GM21381 (cell line): ENCODE results near the gene SFR1.

Experiments
- ATAC-seq: cut with Tn5 transposase; IDR thresholded peaks from one replicate; pipeline ENCODE4 v1.9.1; 2021; ENCODE audit warnings: mild to moderate bottlenecking, moderate library complexity; ENCODE audit not compliant: unreplicated experiment

The SFR1 gene

GRCh38 chr10:104121485-104122224, at the start of gene SFR1:
SFR1 (plus strand) TSS chr10:104122171; CDS start chr10:104122184, 13 bp downstream.
- peak; percentile 91 for ATAC-seq

DNA sequence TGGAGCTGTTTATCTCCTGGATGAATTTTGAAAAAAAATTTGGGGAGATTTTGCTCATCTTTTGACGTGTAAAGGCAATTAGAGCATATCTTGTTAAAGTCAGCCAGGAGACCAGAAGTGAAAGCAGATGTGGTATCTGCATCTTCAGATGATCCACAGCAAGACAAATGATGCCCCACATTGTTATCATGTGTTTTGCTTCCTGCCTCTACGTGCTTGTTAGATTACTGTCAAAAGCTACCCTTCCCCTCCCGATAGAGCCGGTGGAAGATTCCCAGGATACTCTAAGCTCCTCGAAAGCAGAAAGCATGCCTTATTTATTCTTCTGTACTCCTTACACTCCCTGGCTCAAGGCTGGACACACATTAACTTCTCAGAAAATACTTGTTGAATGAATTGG, 49.2 kb upstream of the SFR1 start:
- ATAC-seq = no peak

GRCh38 chr10:104074505-104074904, 47.5 kb upstream of the SFR1 start:
- no peak for ATAC-seq

DNA sequence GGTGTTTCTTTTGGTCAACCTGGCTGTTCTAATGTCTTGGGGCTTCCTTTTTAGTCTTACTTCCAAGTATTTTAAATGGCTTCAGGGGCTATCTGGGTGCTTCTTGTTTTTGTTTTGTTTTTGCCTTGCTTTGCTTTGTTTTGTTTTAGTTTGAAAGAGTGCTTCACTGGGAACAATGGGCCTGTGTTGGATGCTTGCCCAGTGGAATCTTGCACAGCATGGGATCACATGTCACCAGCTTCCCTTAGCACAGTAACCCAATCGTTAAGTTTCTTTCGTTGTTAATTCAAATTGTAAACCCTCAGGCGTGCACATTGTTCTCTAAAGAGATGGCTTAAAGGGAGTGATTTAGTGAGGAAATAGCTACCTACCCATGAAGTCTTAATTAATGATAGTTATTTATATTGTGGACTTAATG, 45.2 kb upstream of the SFR1 start:
- no peak for ATAC-seq

DNA sequence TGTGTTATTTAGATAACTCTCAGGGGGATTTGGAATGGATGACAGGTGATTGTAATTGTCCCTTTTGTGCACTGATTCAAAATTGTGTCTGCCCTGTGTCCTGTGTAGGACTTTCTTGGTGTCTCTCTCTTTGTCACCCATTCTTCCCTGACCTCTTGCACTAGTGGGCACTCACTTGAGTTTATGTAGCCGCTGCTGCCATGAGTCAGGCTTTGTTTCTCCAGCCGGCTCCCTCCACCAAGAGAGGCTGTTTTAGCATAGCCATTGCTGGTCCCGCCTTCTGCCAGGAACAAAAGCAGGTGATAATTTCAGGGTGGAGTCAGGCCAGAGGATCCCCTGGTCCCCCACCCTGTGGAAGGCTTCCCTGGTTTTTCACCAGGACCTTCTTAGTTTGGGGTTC, 44.7 kb upstream of the SFR1 start:
- ATAC-seq = no peak

DNA sequence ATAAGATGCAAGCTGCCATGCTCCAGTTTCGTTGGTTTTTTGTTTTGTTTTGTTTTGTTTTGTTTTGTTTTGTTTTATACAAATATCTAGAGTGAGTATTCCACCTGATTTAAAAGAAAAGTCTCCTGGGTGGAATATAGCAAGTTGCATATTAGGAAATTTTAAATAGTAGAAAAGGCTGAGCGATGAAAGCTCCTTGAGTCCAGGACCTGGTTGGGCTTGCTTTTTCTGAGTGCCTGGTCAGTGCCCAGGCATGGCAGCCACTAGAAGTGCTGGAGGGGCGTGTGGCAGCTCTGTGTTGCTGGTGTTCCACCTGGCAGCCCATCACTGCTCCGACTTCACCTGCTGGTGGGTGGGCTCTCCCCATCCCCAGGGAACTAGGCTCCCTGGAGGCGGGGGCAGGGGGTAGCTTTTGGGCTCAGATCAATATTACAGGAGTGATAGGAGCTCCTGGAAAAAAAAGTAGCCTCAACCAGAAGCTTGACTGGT, 44.3 kb upstream of the SFR1 start:
- ATAC-seq = no peak

- ATAC-seq = no peak
Measured at GRCh38 chr10:104080762-104081161, 41.2 kb upstream of the SFR1 start.

DNA sequence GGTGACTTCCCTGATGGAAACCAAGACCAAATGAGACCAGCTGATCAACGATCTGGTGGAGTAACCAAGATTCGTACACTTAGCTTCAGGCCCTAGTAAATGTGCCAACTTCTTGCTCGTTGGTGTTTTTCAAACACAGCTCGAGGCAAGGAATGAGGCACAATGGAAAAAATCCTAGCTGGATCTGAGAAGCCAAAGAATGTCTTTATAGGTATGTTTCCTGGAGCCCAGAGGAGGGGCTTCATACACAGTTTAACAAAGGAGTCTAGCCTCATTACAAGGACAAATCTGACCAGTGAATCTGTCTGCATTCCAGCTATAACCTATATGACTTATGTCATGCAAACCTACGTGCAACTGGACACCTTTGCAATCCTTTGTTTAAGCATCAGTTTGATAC, 40.0 kb upstream of the SFR1 start:
- no peak for ATAC-seq

DNA sequence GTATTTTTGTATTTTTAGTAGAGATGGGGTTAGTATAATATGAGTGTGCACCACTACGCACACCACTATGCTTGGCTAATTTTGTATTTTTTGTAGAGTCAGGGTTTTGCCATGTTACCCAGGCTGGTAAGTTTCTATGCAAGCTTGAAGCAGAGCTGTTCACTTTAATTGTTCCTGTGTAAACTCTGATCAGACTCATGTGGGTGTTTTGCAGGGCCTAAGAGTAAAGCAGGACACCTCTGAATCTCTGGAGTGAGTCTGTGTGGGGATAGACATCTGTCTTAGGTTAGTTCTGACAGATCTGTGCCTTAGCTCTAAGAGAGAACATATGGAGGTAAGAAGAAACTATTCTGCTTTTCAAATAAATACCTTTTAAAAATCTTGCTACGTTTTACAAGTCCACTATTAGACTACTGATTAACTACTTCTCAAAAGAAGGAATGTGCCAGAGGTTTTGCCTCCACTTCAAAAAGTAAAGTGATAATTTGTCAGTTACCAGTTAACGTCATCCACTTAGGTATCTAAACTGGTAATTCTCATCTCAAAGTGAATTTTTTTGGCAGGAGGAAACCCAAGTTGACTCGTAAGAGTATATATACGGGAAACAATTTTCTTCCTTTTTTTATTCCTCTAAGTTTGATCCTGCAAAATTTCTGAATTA, 37.4 kb upstream of the SFR1 start:
- no peak for ATAC-seq

- ATAC-seq = no peak
Measured at GRCh38 chr10:104085801-104086400, 36.1 kb upstream of the SFR1 start, which contains the start of gene COL17A1. COL17A1 (minus strand) TSS chr10:104085880; CDS start chr10:104080673, 5,207 bp downstream.

DNA sequence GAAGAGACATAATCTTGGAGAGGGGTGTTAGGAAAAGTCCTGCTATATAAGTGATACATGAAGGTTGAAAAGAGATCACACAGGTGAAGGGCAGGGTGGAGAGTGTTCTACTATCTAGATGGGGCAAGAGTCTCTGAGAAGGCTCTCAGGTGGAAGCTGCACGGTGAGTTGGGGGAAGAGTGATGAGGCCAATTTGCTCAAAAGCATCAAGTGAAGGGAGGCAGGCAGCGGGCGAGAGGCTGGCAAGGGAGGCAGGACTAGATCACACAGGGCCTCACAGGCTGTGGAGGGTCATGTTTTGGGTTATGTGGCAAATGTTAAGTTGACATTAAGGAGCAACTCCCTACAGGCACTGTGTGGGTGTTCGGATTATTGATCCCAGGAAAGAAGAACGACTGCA, 33.7 kb upstream of the SFR1 start:
- no peak for ATAC-seq

DNA sequence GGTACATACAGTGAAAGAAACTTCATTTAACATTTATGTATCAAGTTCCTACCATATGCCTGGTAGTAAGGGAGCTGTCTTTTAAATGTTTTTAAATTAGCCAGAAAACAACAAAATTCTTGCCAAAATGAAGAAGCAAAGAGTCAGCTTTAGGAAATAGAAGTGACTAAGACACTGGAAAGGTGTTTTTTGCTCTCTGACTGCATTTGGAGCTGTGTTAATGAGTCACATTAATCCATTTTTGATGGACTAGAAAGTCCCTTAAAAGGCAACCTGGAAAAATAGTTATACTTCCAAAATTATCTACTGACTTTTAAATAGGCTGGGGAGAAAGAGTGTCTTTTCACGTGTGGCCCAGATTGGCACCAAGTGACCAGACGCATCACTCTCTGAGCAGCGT, 32.4 kb upstream of the SFR1 start:
- ATAC-seq = no peak

DNA sequence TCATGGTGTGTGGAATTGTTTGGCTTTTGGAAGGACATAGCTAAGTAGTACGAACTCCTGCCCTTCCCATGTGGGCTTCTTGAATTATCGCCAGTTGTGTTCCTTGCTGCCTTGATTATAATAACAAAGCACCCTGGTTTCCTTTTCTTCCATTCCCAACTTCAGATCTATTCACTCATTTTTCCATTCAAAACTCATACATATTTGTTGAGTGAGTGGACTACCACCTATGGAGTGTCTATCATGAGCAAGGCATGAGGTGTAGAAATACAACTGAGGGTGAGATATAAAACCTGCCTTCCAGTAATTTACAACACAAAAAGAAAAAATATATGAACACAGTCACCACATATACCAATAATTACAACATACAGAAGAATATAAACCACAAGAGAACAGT, 31.4 kb upstream of the SFR1 start:
- no peak for ATAC-seq

GRCh38 chr10:104092749-104093148, 29.2 kb upstream of the SFR1 start:
- no peak for ATAC-seq

DNA sequence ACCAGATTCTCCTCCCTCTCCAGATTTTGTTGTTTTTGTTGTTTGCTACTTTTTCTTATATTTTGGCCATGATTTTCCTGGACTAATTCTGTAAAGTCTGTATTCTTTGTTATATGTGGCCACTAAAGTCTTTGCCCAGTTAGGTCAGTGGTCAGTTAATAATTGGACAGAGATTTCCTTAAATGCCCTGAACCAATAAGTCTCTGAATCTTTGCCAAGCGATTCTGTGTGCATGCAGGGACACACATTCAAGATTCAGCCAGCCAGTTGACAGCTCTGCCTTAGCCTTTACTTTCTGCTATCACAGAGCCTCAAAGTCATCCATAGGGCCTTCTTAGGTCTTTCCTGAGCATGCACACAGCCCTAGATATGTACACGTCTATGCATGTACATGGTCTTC, 25.3 kb upstream of the SFR1 start:
- no peak for ATAC-seq

DNA sequence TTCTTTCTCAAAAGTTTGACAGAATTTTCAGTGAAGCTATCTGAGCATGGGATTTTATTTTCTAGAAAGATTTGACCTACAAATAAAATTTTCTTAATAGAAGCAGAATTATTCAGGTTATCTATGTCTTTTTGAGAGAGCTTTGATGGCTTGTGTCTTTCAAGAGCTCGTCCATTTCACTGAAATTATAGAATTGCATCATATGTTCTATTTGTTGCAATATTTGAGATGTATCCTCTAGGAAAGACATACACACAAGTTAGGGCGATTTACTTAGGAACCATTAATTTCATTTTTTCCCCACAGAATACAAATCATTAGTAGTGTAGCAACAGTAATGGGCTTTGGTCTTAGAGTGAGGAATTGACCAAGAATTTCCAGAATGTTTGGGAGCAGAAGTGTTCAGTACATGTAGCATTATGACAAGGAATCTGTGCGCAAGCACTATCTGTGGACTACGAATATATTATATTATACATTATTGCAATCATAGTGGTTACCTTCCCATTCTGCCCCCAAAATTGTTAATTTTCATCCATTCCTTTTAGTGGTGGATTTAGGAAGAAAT, 23.5 kb upstream of the SFR1 start:
- ATAC-seq = no peak

GRCh38 chr10:104099269-104099668, 22.7 kb upstream of the SFR1 start:
- ATAC-seq = no peak

DNA sequence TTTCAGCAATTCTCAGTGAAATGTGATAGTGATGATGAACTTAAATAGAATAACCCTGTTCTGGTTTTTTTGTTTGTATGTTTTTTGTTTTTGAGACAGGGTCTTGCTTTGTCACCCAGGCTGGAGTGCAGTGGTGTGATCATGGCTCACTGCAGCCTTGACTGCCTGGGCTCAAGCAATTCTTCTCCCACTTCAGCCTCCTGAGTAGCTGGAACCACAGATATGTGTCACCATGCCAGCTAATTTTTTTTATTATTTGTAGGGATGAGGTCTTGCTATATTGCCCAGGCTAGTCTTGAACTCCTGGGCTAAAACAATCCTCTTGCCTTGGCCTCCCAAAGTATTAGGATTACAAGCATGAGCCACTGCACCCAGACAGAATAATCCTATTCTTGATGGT, 22.0 kb upstream of the SFR1 start:
- no peak for ATAC-seq

DNA sequence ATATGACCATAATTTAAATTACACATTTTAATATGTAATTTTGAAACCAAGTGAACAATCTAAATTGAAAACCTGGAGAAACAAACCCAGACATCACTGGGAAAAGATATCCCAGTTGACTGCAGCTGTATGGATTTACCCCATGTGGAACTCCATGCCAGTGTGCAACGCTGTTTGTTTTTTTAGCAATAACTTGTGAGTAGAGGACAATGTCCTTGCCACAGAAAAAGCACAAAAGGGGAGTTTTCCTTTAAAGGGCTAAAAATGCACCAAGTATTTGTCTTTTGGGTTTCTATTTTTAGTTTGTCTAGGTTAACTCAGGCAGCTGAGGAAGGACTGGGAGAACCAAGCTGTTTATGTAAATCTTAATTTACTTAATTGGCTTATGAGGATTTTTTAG, 21.2 kb upstream of the SFR1 start:
- no peak for ATAC-seq

DNA sequence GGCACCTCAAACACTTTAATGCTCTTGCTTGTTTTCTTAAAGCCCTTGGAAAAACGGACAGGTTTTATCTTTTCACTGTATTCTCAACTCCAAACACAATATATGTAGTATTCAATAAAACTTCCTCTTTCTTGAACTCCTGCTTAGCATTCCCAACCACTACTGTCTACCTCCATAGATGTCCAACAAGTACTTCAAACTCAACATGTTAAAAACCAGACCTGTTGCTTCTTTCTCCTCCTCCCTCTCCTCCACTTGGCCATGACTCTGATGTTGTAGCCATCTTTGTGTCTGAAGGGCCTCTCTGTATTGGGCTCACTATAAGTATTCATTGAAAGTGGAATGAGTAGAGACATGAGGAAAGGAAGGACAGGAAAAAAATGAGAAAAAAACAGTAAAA, 20.1 kb upstream of the SFR1 start:
- ATAC-seq = no peak

DNA sequence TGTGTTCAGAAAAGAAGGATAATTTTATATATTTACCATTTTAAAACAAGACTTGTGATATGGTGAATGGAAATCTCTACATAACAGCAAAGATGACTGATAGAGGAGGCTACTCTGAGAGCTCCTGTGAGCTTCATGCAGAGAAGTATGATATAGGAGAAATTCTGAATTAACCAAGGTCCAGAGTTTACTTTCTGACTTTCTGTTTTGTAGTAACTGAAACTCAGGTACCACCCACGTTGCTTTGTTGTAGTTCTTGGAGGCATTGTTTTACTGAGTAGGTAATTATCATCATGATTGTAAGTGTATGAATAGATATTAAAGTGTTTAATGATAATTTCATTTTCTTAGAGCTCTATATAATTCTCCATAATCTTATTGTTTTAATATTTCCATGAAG, 18.0 kb upstream of the SFR1 start:
- ATAC-seq = no peak

DNA sequence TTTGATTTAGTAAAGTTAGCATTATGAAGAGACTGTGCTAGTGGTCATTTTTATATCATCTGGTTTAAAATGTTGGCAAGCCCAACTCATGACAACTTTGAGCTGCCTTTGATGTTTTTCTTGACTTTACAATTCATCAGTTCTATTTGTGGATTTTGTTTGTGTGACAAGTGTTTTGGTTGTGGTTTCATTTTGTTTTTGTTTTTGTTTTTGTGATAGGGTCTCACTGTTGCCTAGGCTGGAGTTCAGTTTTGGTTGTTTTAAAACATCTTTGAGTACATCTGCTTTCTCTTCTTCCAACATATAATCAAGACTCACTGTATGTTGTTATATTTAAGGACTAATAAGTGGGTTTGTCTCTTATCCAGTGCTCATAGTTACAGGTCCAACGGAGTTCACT, 17.6 kb upstream of the SFR1 start:
- no peak for ATAC-seq
